SH-SY5Y (cell line): ENCODE results near the gene BCOR.

Experiments used
- GATA2 ChIP-seq: IDR thresholded peaks from 2 replicates; pipeline ENCODE4 v1.6.1; 2011; ENCODE audit warnings: mild to moderate bottlenecking, low read depth, low read length
- GATA3 ChIP-seq: IDR thresholded peaks from 2 replicates; pipeline ENCODE4 v1.6.1; 2011; ENCODE audit warnings: low read depth, mild to moderate bottlenecking, low read length, moderate library complexity

GRCh38 chrX:40040686-40041461 is 56.9 kb downstream of the BCOR start:
- TF ChIP-seq GATA2 (no peak), GATA3 (no peak)
